Neural cell (in vitro differentiated cells): Measurements from ENCODE around the gene TIMM17A. TPM values are rescaled to one million over a fixed set of nuclear protein-coding genes. Genes with fewer than 3 reads are reported as not detected.
"Not testable (repeated sequence)": the region's sequence is repeated elsewhere in the genome, so short reads cannot be mapped to it uniquely, and the experiment has no call there.

Experiments used
- H2AFZ ChIP-seq: fragments of 200-600, 300-800 bp; sonication (generic), shearing (Covaris generic); 2 replicates; pipeline ENCODE4 v1.6.0; 2014; ENCODE audit warnings: low read depth, mild to moderate bottlenecking, antibody characterized with exemption, low read length, moderate library complexity
- H3F3A ChIP-seq: fragments of 200-600 bp; shearing (Covaris generic); 2 replicates; pipeline ENCODE4 v1.6.1; 2016; ENCODE audit warnings: mild to moderate bottlenecking, moderate library complexity, mixed read lengths, antibody characterized with exemption, low read length; ENCODE audit not compliant: insufficient read depth, poor library complexity, severe bottlenecking
- H3K27ac ChIP-seq: fragments of 200-600, 300-800 bp; sonication (generic), shearing (Covaris generic); 2 replicates; pipeline ENCODE4 v1.5.1; 2014; ENCODE audit warnings: mild to moderate bottlenecking, low read length, moderate library complexity
- H3K27me3 ChIP-seq: fragments of 300-800, 200-600 bp; sonication (generic), shearing (Covaris generic); 2 replicates; pipeline ENCODE4 v1.6.0; 2014; ENCODE audit warnings: mild to moderate bottlenecking, low read depth, low read length, moderate library complexity; ENCODE audit not compliant: insufficient read depth
- H3K36me3 ChIP-seq: fragments of 300-800, 200-600 bp; sonication (generic), shearing (Covaris generic); 2 replicates; pipeline ENCODE4 v1.5.1; 2014; ENCODE audit warnings: mild to moderate bottlenecking, antibody characterized with exemption, low read length, moderate library complexity; ENCODE audit not compliant: insufficient read depth
- H3K4me2 ChIP-seq: fragments of 300-800, 200-600 bp; sonication (generic), shearing (Covaris generic); 2 replicates; pipeline ENCODE4 v1.6.0; 2014; ENCODE audit warnings: mild to moderate bottlenecking, low read length
- H3K4me3 ChIP-seq: fragments of 300-800, 200-600 bp; sonication (generic), shearing (Covaris generic); 2 replicates; pipeline ENCODE4 v1.5.1; 2014; ENCODE audit warnings: mild to moderate bottlenecking, low read length, moderate library complexity
- H3K79me2 ChIP-seq: fragments of 200-600 bp; shearing (Covaris generic); replicated peaks from 2 replicates; pipeline ENCODE4 v1.6.0; 2014; ENCODE audit warnings: mild to moderate bottlenecking, low read length, moderate library complexity; ENCODE audit not compliant: insufficient read depth
- H3K9ac ChIP-seq: fragments of 300-800, 200-600 bp; sonication (generic), shearing (Covaris generic); 2 replicates; pipeline ENCODE4 v1.6.1; 2016; ENCODE audit warnings: mild to moderate bottlenecking, low read length, mixed read lengths
- H3K9me2 ChIP-seq: fragments of 200-600 bp; shearing (Covaris generic); 2 replicates; pipeline ENCODE4 v1.6.1; 2016; ENCODE audit warnings: mild to moderate bottlenecking, low read length, mixed read lengths; ENCODE audit not compliant: insufficient read depth
- H3K9me3 ChIP-seq: fragments of 200-600, 300-800 bp; sonication (generic), shearing (Covaris generic); 2 replicates; pipeline ENCODE4 v1.6.1; 2016; ENCODE audit warnings: mild to moderate bottlenecking, mixed run types, low read length, moderate library complexity, mixed read lengths
- H4K20me1 ChIP-seq: fragments of 200-600 bp; shearing (Covaris generic); 2 replicates; pipeline ENCODE4 v1.6.1; 2016; ENCODE audit warnings: mild to moderate bottlenecking, mixed run types; ENCODE audit not compliant: insufficient read depth
- RAD21 ChIP-seq: fragments of 450-650 bp; conservative IDR thresholded peaks from 2 replicates; pipeline ENCODE4 v1.6.1; 2014; ENCODE audit warnings: antibody characterized with exemption, mild to moderate bottlenecking, moderate library complexity
- REST ChIP-seq: IDR thresholded peaks from 2 replicates; pipeline ENCODE4 v1.6.1; 2012; ENCODE audit warnings: borderline replicate concordance
- polyA plus RNA-seq: library from polyadenylated mRNA; depleted of rRNA; stranded (reverse); fragments of >200 nt; gene quantifications from 2 replicates; pipeline ENCODE4 v1.2.3, GENCODE V29; 2014
- small RNA-seq, 3 experiments: library from RNA; depleted of rRNA; stranded (forward); fragments of <200 nt; gene quantifications; one replicate each; pipeline ENCODE3, GENCODE V24; 2012

Gene TIMM17A
- polyA plus RNA-seq, 1 donor from 2014 or later = 91.7 TPM

DNA sequence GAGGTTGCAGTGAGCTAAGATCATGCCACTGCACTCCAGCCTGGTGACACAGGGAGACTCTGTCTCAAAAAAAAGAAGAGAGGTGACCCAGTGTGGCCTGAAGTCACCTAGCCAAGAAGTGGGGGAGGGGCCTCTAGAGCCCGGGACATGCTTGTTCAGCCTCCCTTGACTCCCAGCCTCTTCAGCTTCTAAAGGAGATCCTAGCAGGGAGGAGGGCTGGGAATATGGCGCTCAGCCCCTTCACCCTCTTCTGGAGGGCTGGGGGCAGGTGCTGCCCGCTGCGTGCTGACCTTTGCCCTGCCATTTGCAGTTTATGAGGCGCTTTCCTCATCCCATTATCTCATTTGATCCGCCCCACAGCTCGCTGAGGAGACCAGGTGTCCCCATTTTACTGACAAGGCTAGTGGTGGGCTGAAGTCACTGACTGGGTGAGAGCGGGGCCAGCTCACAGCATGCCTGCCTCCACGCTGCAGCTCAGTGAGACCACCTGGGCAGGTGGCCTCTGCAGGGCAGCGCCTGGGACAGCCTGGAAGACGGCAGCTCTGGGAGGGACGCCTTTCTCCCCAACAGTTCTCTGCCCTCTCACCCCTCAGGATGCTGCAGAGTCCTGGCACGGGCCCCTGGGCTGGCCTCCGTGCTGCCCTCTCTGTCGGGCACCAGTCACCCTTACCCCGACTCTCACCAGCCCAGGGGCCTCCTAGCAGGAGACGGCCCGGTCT is 62.6 kb downstream of the TIMM17A start:
- no peak for TF ChIP-seq RAD21

GRCh38 chr1:202018468-202019234 is 63.3 kb downstream of the TIMM17A start:
- Histone ChIP-seq H3K4me2 (no peak overlapping the region), H3K9me2 (no peaks in the 10 kb centered on the region), H3K27me3 (no peaks in the 10 kb centered on the region), H3F3A (no peaks in the 10 kb centered on the region), H3K79me2 (no peaks in the 10 kb centered on the region), H3K4me3 (no peak overlapping the region), H3K9me3 (no peaks in the 10 kb centered on the region), H3K36me3 (no peaks in the 10 kb centered on the region), H3K27ac (no peak overlapping the region), H3K9ac (no peak overlapping the region), H4K20me1 (no peaks in the 10 kb centered on the region), H2AFZ (no peak overlapping the region)
- no peak for TF ChIP-seq REST

More for the DNA sequence above, 62.6 kb downstream of the TIMM17A start:
- Histone ChIP-seq H3K9me3 (no peaks in the 10 kb centered on the region), H3K27me3 (no peaks in the 10 kb centered on the region), H3K79me2 (no peaks in the 10 kb centered on the region), H3K36me3 (no peaks in the 10 kb centered on the region), H3K4me3 (no peak overlapping the region), H3K4me2 (no peak overlapping the region), H3K9ac (no peak overlapping the region), H2AFZ (no peak overlapping the region), H3F3A (no peaks in the 10 kb centered on the region), H4K20me1 (no peaks in the 10 kb centered on the region), H3K9me2 (no peaks in the 10 kb centered on the region), H3K27ac (no peak overlapping the region)

DNA sequence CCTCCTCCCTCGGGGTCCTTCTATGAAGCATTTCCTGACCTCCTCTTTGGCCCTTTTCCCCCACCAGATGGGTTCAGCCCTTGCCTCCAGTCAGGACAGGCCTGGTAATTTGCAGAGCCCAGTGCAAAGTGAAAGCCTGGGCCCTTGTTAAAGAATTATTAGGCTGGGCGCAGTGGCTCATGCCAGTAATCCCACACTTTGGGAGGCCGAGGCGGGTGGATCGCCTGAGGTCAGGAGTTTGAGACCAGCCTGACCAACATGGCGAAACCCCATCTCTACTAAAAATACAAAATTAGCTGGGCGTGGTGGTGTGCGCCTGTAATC is 63.9 kb downstream of the TIMM17A start:
- H3K79me2 ChIP-seq, H3K27ac ChIP-seq, H3K9ac ChIP-seq, H3K36me3 ChIP-seq, H3F3A ChIP-seq, H3K4me3 ChIP-seq, H3K27me3 ChIP-seq, H3K9me3 ChIP-seq, H3K9me2 ChIP-seq, H2AFZ ChIP-seq, H4K20me1 ChIP-seq, H3K4me2 ChIP-seq: not testable (repeated sequence)

Small RNAs within 50 kb of the gene (small RNA-seq; reads per million reads assigned to genes)
- gene MIR6740 (0.33 to 3.2 (median 0.39) reads per million in 3 experiments), gene RF00156 (0 to 0.03 (median 0) reads per million in 3 experiments)

Other genes starting within 250 kb of the TIMM17A start
- gene IPO9, start 126.3 kb upstream of the TIMM17A start, polyA plus RNA-seq = 44.9 and 45.0 TPM in 2 replicates
- gene SHISA4, start 66.6 kb upstream of the TIMM17A start, polyA plus RNA-seq = 1.5 and 1.9 TPM in 2 replicates
- not detected in 2 replicates for gene LMOD1, start 9.0 kb upstream of the TIMM17A start, polyA plus RNA-seq
- gene RNPEP, start 27.1 kb downstream of the TIMM17A start, polyA plus RNA-seq = 33.1 and 44.7 TPM in 2 replicates
- 0.22 and 0.26 TPM in 2 replicates for gene ELF3, start 55.1 kb downstream of the TIMM17A start, polyA plus RNA-seq
- gene GPR37L1, start 167.4 kb downstream of the TIMM17A start, polyA plus RNA-seq = not detected in 2 replicates
- gene ARL8A, start 189.2 kb downstream of the TIMM17A start, polyA plus RNA-seq = 82.9 and 89.4 TPM in 2 replicates
- 2.1 TPM in 1 of 2 replicates, not detected in the other for gene PTPN7, start 205.1 kb downstream of the TIMM17A start, polyA plus RNA-seq
- not detected in 2 replicates for gene LGR6, start 238.3 kb downstream of the TIMM17A start, polyA plus RNA-seq